ENCODE data around the gene SRPRA. TPM values are rescaled to one million over a fixed set of nuclear protein-coding genes. Genes with fewer than 3 reads are reported as not detected.

Gene SRPRA
- total RNA-seq, 8 experiments from 2014 or later: 36.2 to 108 (median 56.0) TPM

DNA sequence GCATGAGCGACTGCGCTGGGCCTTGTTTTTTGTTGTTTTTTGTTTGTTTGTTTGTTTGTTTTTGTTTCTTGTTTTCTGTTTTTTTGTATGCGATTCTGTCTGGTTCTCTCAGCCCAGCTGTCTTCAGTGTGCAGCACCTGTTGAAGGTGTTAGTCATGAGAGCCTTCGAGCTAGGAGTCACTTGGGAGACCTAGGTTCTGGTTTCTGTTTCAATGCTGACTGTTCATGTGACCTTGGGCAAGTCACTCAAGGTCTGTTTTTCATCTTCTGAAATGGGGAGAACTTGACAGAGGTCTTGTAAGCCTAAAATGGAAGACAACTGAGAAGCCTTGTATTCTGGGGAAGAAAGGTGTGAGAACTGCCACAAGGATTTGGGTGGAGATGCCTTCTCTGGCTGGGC lies 37.0 kb upstream of the SRPRA start:
- peaks cover 8 to 10% of the 10 kb centered on the region in 2 donors for H3K4me1 ChIP-seq (replicated peaks in 1 of 2)
- H3K4me3 ChIP-seq: no peak overlapping the region
- ATAC-seq (replicated peaks in 6 of 8): no peak
- in situ Hi-C loops (cut with MboI; ENCODE audit: low pct_unique_long_range_greater_than_20kb in 2 of 9, low sequenced_read_pairs in 9 of 9, unreplicated experiment in 9 of 9): loop anchor here in 1 of 9 experiments (25.0 kb wide), 1 partner anchor 107 kb away; no protein-coding TSS in a partner anchor
- no peak overlapping the region for H3K27ac ChIP-seq
- 83 to 100% (median 100%) methylated on average over 1 to 4 of the region's 4 CpGs; no CpG with 5 or more reads in 1 of the 10 experiments for WGBS, 10 experiments

DNA sequence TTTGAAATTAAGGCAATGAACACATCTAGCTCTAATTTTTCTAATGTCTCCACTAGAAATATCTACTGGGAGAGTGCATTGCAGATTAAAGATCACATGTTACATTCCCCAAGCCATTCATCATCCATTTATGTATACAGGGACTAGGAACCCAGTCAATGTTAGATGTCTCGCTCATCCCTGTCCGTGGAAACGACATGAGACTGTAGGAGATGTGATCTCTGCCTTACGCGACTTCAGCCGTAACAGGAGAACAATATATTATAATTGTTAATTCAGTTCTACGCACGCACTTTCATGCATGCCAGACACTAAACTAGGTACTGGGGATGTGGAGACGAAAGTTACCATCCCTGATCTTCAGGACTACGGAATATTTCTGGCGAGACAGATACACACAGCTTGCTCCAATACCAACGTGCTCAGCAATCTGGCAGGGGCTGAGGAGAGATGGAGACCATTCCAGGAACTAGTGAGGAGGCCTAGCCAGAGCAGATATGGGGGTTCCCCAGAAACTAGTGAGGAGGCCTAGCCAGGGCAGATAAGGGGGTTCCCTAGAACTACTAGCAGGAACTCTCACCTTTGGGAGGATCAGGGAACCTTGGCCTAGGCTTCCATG lies 35.9 kb upstream of the SRPRA start:
- WGBS, 10 experiments: 0 to 88% (median 53%) methylated on average over 2 to 10 of the region's 12 CpGs; no CpG with 5 or more reads in 3 of the 10 experiments
- in situ Hi-C loops (cut with MboI; ENCODE audit: low pct_unique_long_range_greater_than_20kb in 2 of 9, low sequenced_read_pairs in 9 of 9, unreplicated experiment in 9 of 9): loop anchor here in 1 of 9 experiments (25.0 kb wide), 1 partner anchor 108 kb away; no protein-coding TSS in a partner anchor
- H3K27ac ChIP-seq: peak overlapping the region; percentile 93 to 94
- peak; percentile 17 to 46 (median 38) for ATAC-seq (replicated peaks in 6 of 8)
- peak overlapping the region; percentile 59 to 83 (median 74) for H3K4me3 ChIP-seq
- peaks cover 5 to 10% of the 10 kb centered on the region in 2 donors for H3K4me1 ChIP-seq (replicated peaks in 1 of 2)

DNA sequence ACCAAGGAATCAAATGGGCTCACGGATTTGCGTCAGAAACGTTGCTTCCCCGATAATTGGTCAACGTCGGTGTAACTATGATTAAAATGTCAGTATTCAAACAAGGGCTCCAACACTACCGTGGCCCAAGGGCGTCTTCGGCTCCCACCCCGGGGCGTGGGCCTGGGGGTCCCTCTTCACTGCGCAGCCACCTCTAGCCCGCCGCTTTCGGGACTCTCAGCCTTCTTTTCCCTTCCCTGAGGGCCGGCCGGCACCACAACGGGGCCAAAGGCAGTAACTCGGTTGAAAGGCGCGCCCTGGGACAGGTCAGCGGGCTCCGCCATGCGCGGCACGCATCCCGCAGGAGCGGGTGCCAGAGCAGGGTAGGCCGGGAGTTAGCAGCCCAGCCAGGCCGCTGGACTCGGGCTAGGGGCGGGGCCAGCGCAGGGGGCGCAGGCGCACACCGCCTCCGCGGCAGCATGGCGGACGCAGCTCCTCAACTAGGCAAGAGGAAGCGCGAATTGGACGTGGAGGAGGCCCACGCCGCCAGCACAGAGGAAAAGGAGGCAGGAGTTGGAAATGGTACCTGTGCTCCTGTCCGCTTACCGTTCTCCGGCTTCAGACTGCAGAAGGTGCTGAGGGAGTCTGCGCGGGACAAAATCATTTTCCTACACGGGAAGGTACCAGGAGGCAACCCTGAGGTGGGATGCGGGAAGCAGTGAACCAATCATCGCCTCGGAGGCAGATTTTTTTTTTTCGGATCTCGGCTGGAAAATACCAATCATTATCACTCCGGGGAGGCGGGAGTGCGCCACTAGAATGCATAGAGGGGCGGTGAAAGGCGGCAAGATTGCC lies 35.1 kb upstream of the SRPRA start, which contains the start of gene DCPS:
Gene DCPS (plus strand): TSS at position 438 of the 834 bp plus-strand sequence. CDS start 21 bp downstream, at position 459.
- in situ Hi-C loops (cut with MboI; ENCODE audit: low pct_unique_long_range_greater_than_20kb in 2 of 9, low sequenced_read_pairs in 9 of 9, unreplicated experiment in 9 of 9): loop anchor here in 1 of 9 experiments (25.0 kb wide), 1 partner anchor 108 kb away; no protein-coding TSS in a partner anchor
- Histone ChIP-seq H3K27ac (peak within 1 kb of the TSS; percentile 93 to 94), H3K4me1 (replicated peaks in 1 of 2) (peaks cover 5 to 10% of the 10 kb centered on the region in 2 donors), H3K4me3 (peak within 1 kb of the TSS; percentile 59 to 83 (median 74))
- 0 to 9% (median 3%) methylated on average over 4 to 33 of the region's 61 CpGs for WGBS, 10 experiments
- peak; percentile 87 to 97 (median 96) for ATAC-seq (replicated peaks in 6 of 8)

DNA sequence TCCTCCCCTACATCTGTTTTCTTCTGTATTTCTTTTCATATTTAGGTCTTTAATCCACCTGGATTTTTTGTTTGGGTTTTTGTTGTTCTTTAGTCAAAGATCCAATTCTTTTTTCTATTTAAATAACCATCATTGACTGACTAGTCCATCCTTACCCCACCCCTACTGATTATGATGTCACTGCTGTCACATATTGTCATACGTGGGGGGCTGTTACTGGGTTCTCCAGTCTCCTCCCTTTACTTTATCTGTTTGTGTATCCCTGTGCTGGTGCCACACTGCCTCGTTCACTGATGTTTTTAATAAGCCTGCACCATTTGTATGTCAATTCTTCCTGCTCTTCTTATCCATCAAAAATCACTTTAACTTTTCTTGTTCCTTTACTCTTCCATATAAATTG lies 28.3 kb upstream of the SRPRA start:
- ATAC-seq (replicated peaks in 6 of 8): no peak
- H3K4me1 ChIP-seq (replicated peaks in 1 of 2): no peaks in the 10 kb centered on the region
- no peak overlapping the region for H3K4me3 ChIP-seq
- in situ Hi-C loops (cut with MboI; ENCODE audit: low pct_unique_long_range_greater_than_20kb in 2 of 9, low sequenced_read_pairs in 9 of 9, unreplicated experiment in 9 of 9): no loop called here
- 29 to 100% (median 83%) methylated on average over 1 to 2 of the region's 2 CpGs; no CpG with 5 or more reads in 1 of the 10 experiments for WGBS, 10 experiments
- no peak overlapping the region for H3K27ac ChIP-seq

DNA sequence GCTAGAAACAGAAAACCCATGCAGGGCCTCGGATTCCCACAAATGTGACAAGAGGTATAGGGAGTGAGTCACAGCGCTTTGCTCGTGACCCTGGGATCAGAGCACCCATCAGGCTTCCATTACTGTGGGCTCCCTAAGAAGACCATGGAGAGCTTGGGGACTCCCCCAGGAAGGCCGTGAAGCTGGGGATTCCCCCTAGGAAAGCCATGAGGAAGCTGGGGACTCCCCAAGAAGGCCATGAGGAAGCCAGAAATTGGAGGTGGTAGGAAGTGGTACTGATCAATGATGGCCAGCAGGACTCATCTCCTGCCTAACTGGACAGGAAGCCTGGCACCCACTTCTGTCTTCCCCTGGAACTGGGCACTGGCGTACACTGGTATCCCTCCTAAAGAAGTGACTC lies 25.0 kb upstream of the SRPRA start:
- ATAC-seq (replicated peaks in 6 of 8): no peak
- Histone ChIP-seq H3K27ac (no peak overlapping the region), H3K4me3 (no peak overlapping the region), H3K4me1 (replicated peaks in 1 of 2) (no peaks in the 10 kb centered on the region)
- WGBS, 10 experiments: 83 to 100% (median 96%) methylated on average over 1 to 4 of the region's 5 CpGs; no CpG with 5 or more reads in 3 of the 10 experiments
- in situ Hi-C loops (cut with MboI; ENCODE audit: low pct_unique_long_range_greater_than_20kb in 2 of 9, low sequenced_read_pairs in 9 of 9, unreplicated experiment in 9 of 9): no loop called here

DNA sequence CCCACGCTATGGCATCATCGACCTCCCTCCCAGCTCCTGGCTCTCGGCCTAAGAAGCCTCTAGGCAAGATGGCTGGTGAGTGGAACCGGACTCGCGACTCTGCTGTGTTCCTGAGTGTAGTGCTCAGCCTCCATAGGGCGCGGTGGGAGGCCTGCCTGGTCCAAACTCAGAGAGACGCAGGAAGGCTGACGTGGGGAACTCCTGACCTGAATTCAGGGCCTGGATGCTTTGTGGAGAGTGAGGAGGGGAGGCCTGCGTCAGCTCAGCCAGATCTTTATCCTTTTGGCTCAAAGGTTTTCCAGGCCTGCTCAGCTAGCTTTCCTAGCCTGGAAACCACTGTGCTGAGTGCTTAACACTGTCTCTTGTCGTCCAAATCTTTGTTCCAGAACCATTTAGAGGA lies 22.2 kb upstream of the SRPRA start:
- no peak overlapping the region for H3K27ac ChIP-seq
- H3K4me3 ChIP-seq: no peak overlapping the region
- in situ Hi-C loops (cut with MboI; ENCODE audit: low pct_unique_long_range_greater_than_20kb in 2 of 9, low sequenced_read_pairs in 9 of 9, unreplicated experiment in 9 of 9): no loop called here
- no peaks in the 10 kb centered on the region for H3K4me1 ChIP-seq (replicated peaks in 1 of 2)
- 90 to 100% (median 97%) methylated on average over 1 to 7 of the region's 12 CpGs; no CpG with 5 or more reads in 4 of the 10 experiments for WGBS, 10 experiments
- ATAC-seq (replicated peaks in 6 of 8): no peak

DNA sequence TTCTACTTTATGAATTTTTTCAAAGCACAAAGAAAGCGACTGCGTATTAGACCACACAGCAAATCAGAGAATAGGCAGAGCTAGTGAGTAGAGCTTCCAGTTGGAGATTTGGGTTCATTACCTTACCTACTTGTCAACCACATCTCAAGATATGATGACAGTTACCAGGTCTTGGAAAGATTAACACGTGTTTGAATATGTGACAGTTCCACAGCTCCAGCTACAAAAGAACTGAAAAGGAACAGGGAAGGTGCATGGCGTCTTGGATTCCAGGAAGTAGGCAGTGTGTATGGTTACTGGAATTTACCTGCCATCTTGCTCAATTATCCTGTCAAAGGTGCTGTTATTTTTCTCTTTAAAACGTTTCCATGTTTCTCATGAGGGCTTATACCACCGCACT lies 19.5 kb upstream of the SRPRA start:
- Histone ChIP-seq H3K27ac (no peak overlapping the region), H3K4me3 (no peak overlapping the region), H3K4me1 (replicated peaks in 1 of 2) (peaks cover 3 to 6% of the 10 kb centered on the region in 2 donors)
- WGBS, 10 experiments: 84 to 100% (median 93%) methylated on average over 1 to 6 of the region's 6 CpGs; no CpG with 5 or more reads in 2 of the 10 experiments
- in situ Hi-C loops (cut with MboI; ENCODE audit: low pct_unique_long_range_greater_than_20kb in 2 of 9, low sequenced_read_pairs in 9 of 9, unreplicated experiment in 9 of 9): no loop called here
- no peak for ATAC-seq (replicated peaks in 6 of 8)

DNA sequence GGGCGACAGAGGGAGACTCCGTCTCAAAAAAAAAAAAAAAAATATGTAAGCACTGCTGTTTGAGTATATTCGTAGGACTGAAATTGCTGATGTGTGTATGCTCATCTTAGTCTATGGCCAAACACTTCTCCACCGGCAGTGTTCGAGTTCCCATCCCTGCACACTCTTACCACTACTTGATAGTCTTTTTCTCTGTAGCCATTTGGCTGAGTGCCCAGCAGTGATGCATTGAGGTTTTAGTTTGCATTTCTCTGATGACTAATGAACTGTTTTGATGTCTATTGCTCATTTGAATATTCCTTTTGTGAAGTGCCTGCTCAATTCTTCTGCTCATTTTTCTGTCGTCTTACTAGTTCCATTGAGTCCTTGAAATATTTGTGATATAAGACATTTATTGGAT lies 16.1 kb upstream of the SRPRA start:
- in situ Hi-C loops (cut with MboI; ENCODE audit: low pct_unique_long_range_greater_than_20kb in 2 of 9, low sequenced_read_pairs in 9 of 9, unreplicated experiment in 9 of 9): no loop called here
- WGBS, 10 experiments: 0 to 100% (median 66%) methylated on average over 1 to 6 of the region's 6 CpGs; no CpG with 5 or more reads in 1 of the 10 experiments
- Histone ChIP-seq H3K4me1 (replicated peaks in 1 of 2) (peaks cover 6 to 9% of the 10 kb centered on the region in 2 donors), H3K4me3 (no peak overlapping the region), H3K27ac (no peak overlapping the region)
- ATAC-seq (replicated peaks in 6 of 8): peak in 6 of 8 experiments; percentile 14 to 39 (median 28)

DNA sequence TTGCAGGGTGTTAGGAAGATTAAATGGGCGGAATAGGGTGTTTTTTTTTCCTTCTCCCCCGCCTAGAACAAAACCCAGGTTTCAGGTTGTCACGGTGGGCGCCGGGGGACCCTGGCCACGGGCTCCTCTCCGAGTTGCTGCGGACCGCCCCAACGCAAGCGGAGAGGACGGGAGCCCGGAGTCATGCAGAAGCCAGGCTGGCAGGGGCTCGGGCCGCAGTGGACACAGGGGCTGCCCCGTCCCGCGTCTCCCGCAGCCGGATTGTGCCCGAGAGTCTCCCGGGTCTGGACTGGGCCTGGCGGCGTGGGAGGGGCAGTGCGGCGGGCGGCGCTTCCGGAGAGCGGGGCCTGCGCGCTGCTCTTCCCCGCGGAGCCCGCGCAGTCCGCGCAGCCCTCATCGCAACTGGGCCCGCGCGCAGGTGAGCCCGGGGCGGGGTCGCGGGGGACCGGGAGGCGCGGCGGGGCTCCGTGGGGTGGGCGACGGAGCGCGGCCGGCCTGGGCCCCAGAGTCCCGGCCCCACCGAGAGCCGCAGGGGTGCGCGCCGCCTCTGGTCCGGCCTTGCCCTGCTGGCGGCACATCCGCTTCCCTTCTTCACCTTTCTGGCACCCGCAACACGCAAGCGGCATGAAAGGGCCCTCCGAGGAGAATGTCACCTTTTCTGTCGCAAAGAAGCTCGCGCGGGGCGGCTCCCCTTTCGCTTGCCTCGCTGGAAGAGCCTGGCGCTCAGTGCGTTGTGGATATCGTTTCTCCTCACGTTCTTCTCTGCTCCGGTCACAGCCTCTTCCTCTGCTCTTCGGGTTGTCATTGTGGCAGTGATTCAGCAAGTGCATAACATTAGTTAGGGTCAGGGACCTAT lies 14.3 kb upstream of the SRPRA start, which contains the start of gene TIRAP:
Gene TIRAP (plus strand): TSS at position 358 of the 856 bp plus-strand sequence. CDS start 7,802 bp downstream, outside the sequence.
- ATAC-seq (replicated peaks in 6 of 8): peak; percentile 81 to 88 (median 84)

DNA sequence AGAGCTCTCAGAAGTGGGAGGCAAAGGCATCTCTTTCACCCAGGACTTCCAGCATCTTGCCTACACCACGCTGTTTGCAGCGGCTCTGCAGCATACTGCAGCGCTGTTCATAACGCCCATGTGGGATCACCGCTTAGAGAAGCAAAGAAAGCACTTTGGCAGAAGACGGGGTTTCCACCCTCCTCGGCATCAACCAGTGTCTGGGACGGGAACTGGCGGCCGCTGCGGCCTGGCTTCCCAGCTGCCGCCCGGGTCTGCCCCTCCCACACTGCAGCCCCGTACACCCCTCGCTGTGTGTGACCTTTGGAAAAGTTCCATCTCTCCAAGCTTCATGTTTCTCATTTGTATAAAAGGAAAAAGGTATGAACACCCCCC lies 13.7 kb upstream of the SRPRA start:
- peak overlapping the region; percentile 42 to 64 (median 52) for H3K4me3 ChIP-seq
- in situ Hi-C loops (cut with MboI; ENCODE audit: low pct_unique_long_range_greater_than_20kb in 2 of 9, low sequenced_read_pairs in 9 of 9, unreplicated experiment in 9 of 9): no loop called here
- ATAC-seq (replicated peaks in 6 of 8): peak; percentile 49 to 60 (median 57)
- peaks cover 6 to 9% of the 10 kb centered on the region in 2 donors for H3K4me1 ChIP-seq (replicated peaks in 1 of 2)
- no peak overlapping the region for H3K27ac ChIP-seq
- WGBS, 10 experiments: 3 to 37% (median 18%) methylated on average over 5 to 11 of the region's 15 CpGs; no CpG with 5 or more reads in 7 of the 10 experiments

More for the DNA sequence above, 14.3 kb upstream of the SRPRA start, which contains the start of gene TIRAP:
- Histone ChIP-seq H3K4me1 (replicated peaks in 1 of 2) (peaks cover 6 to 9% of the 10 kb centered on the region in 2 donors), H3K27ac (peak within 1 kb of the TSS; percentile 69 to 78), H3K4me3 (peak within 1 kb of the TSS; percentile 42 to 64 (median 52))
- in situ Hi-C loops (cut with MboI; ENCODE audit: low pct_unique_long_range_greater_than_20kb in 2 of 9, low sequenced_read_pairs in 9 of 9, unreplicated experiment in 9 of 9): no loop called here
- 1 to 7% (median 4%) methylated on average over 3 to 23 of the region's 82 CpGs; no CpG with 5 or more reads in 6 of the 10 experiments for WGBS, 10 experiments

DNA sequence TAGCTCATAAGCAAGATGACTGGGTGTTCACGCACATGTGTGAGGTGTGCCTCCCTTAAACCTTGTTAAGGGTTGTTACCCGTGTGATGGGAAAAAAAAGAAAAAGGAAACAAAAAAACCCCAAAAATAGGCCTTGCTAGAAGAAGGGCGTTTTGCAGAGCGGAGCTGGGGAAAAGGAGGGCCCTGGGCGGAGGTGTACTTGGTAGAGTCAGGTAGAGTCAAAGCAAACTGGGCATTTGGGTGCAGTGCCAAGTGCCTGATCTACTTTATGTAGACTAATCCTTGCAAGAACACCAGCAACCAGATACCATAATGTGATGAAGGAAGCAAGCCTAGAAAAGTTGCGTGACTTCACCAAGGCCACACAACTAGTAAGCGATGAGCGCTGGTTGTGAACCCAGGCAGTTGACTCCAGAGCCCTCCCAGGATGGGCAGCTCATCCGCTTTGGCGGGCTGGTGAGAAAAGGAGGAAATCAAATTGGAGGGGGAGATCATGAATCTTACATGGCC lies 13.0 kb upstream of the SRPRA start:
- ATAC-seq (replicated peaks in 6 of 8): no peak
- H3K4me1 ChIP-seq (replicated peaks in 1 of 2): peaks cover 6 to 9% of the 10 kb centered on the region in 2 donors
- H3K27ac ChIP-seq: no peak overlapping the region
- in situ Hi-C loops (cut with MboI; ENCODE audit: low pct_unique_long_range_greater_than_20kb in 2 of 9, low sequenced_read_pairs in 9 of 9, unreplicated experiment in 9 of 9): no loop called here
- H3K4me3 ChIP-seq: no peak overlapping the region
- 80 to 100% (median 95%) methylated on average over 1 to 9 of the region's 10 CpGs; no CpG with 5 or more reads in 1 of the 10 experiments for WGBS, 10 experiments

DNA sequence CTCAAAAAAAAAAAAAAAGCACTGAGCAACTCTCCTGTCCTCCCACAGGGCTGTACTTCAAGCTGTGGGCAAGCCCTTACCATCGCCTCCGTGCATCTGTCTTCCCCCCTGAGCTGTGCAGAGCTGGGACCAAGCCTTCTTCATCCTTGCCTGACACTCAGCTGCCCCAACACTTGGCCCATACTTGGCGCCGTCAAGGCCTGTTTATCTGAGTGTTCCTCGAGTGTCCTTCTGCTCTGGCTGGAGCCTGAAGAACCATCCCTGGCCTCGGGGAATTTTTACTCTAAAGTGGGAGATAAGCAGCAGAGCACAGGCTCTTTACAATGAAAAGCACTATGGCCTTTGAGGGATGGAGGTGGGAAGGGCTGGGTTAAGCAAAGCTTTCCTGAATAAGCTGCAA lies 12.6 kb upstream of the SRPRA start:
- H3K27ac ChIP-seq: no peak overlapping the region
- H3K4me1 ChIP-seq (replicated peaks in 1 of 2): peaks cover 6 to 9% of the 10 kb centered on the region in 2 donors
- H3K4me3 ChIP-seq: no peak overlapping the region
- WGBS, 10 experiments: 60 to 100% (median 80%) methylated on average over 1 to 2 of the region's 6 CpGs; no CpG with 5 or more reads in 4 of the 10 experiments
- in situ Hi-C loops (cut with MboI; ENCODE audit: low pct_unique_long_range_greater_than_20kb in 2 of 9, low sequenced_read_pairs in 9 of 9, unreplicated experiment in 9 of 9): no loop called here
- no peak for ATAC-seq (replicated peaks in 6 of 8)

Measured in motor neuron (in vitro differentiated cells).